Activated CD4-positive, alpha-beta T cell treated with anti-CD3 and anti-CD28 coated beads, Interleukin-2, amount 10 ng/mL, durations not matched to agents 7 days and 5 days (primary cell): ENCODE data around the gene KRT71. TPM values are rescaled to one million over a fixed set of nuclear protein-coding genes. Genes with fewer than 3 reads are reported as not detected.

Experiments
- CTCF ChIA-PET: fragments of 350-600 bp; sonication (Branson Sonifier 250); formaldehyde crosslinking; loops from one replicate; lab custom pipeline; 2021; ENCODE audit warnings: antibody characterized with exemption; lab: Charles Lee
- POLR2A ChIA-PET: fragments of 350-600 bp; sonication (Branson Sonifier 250); formaldehyde crosslinking; loops from one replicate; lab custom pipeline; 2021; ENCODE audit warnings: antibody characterized with exemption; lab: Charles Lee
- DNase-seq: peaks from one replicate; pipeline ENCODE4 v3.0.0-alpha.2; 2020
- H3K27ac Mint-ChIP-seq: one replicate; pipeline ENCODE4 v1.8.0; 2021; ENCODE audit warnings: mild to moderate bottlenecking, moderate library complexity, mixed read lengths
- H3K27me3 Mint-ChIP-seq: one replicate; pipeline ENCODE4 v1.8.0; 2021; ENCODE audit warnings: mixed read lengths
- H3K36me3 Mint-ChIP-seq: one replicate; pipeline ENCODE4 v1.8.0; 2021; ENCODE audit warnings: low read depth, mixed read lengths
- H3K4me1 Mint-ChIP-seq: one replicate; pipeline ENCODE4 v1.8.0; 2021; ENCODE audit warnings: mixed read lengths
- H3K4me3 Mint-ChIP-seq: one replicate; pipeline ENCODE4 v1.8.0; 2021; ENCODE audit warnings: mild to moderate bottlenecking, moderate library complexity, mixed read lengths
- H3K9me3 Mint-ChIP-seq: one replicate; pipeline ENCODE4 v1.8.0; 2021; ENCODE audit warnings: mixed read lengths
- total RNA-seq, 2 experiments: library from RNA; stranded (reverse); gene quantifications; one replicate each; pipeline ENCODE4 v1.2.3, GENCODE V29; 2021

The KRT71 gene
- total RNA-seq, 2 experiments from 2014 or later, result not detected

DNA sequence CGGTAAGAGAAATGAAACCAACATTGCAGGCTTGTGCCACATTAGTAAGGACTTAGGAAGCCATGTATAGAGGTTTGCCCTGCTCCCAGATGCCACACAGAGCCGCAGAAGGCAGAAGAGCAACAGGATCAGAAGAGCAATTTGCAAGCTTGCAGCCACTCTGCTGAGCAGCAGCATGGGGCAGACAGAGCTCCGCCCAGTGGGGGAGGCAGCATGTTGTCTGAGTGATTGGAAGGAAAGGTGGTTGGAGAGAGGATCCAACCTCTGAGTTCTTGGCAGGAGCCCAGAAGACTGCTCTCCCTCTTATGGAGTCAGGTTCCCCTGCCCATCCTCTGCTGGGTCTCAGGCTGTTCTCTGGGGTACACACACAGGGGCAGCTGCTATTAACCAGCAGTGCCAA lies 57.6 kb downstream of the KRT71 start:
- H3K4me3 Mint-ChIP-seq, result no peak overlapping the region
- H3K27me3 Mint-ChIP-seq, result peaks cover 24% of the 10 kb centered on the region
- ChIA-PET CTCF (no interaction called here), POLR2A (no interaction called here)
- H3K9me3 Mint-ChIP-seq, result no peaks in the 10 kb centered on the region
- no peak overlapping the region for H3K27ac Mint-ChIP-seq
- no peak for DNase-seq
- H3K4me1 Mint-ChIP-seq, result no peaks in the 10 kb centered on the region
- no peaks in the 10 kb centered on the region for H3K36me3 Mint-ChIP-seq

DNA sequence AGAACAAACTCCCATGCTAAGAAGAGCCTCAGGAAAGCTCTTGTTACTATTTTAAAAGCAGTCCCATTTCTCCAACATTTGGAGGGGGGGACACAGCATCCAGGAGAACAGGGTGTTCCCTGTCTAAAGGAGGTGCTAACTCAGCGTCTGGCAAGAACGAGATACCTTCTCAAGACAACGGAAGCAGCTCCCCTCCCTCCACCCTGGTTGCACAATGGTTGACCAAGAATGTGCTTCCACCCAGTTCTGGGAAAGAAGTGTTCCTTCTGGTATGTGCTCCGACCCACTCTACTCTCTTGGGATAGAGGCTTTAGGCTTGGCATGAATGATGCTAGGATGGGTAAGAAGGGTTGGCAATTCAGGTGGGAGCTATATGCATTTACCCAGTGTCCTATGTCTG lies 58.4 kb downstream of the KRT71 start:
- no peaks in the 10 kb centered on the region for H3K4me1 Mint-ChIP-seq
- no peaks in the 10 kb centered on the region for H3K36me3 Mint-ChIP-seq
- ChIA-PET POLR2A (no interaction called here), CTCF (interaction anchor here (0.6 kb wide), 1 partner anchor 395 kb away, joined by 3 read pairs; no protein-coding TSS in a partner anchor)
- H3K27me3 Mint-ChIP-seq, result peaks cover 25% of the 10 kb centered on the region
- no peak overlapping the region for H3K27ac Mint-ChIP-seq
- H3K4me3 Mint-ChIP-seq, result no peak overlapping the region
- no peaks in the 10 kb centered on the region for H3K9me3 Mint-ChIP-seq
- no peak for DNase-seq

DNA sequence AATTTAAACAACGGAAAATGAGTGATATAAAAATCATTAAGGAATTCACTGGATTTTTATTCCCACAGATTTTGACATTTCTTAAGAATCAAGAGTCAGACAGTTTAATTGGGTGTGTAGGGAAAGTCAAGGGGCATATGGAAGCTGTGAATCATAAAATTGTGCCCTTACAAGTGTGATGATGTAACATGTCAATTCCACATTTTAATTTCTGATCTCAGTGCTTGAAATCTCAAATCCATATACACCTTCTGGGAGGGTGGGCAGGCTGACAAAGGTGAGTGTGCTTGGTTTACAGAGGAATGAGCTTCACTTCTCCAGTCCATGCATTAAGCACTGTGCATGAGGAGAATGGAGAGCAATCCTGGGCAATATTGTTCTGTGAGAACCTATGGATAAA lies 58.8 kb downstream of the KRT71 start:
- POLR2A ChIA-PET, result no interaction called here
- Mint-ChIP-seq H3K36me3 (no peaks in the 10 kb centered on the region), H3K4me1 (no peaks in the 10 kb centered on the region), H3K27me3 (peaks cover 25% of the 10 kb centered on the region), H3K4me3 (no peak overlapping the region), H3K9me3 (no peaks in the 10 kb centered on the region), H3K27ac (no peak overlapping the region)
- no peak for DNase-seq
- CTCF ChIA-PET, result interaction anchor here (0.6 kb wide), 1 partner anchor 42 kb away, joined by 3 read pairs; no protein-coding TSS in a partner anchor

Other genes starting within 250 kb of the KRT71 start
- gene KRT83, start 231.7 kb downstream of the KRT71 start, total RNA-seq, result not detected
- gene KRT85, start 185.7 kb downstream of the KRT71 start, total RNA-seq, result not detected
- gene KRT84, start 167.5 kb downstream of the KRT71 start, total RNA-seq, result not detected
- gene KRT82, start 146.8 kb downstream of the KRT71 start, total RNA-seq, result not detected
- gene KRT75, start 118.8 kb downstream of the KRT71 start, total RNA-seq, result not detected
- not detected for gene KRT6B, start 101.0 kb downstream of the KRT71 start, total RNA-seq
- gene KRT6C, start 79.3 kb downstream of the KRT71 start, total RNA-seq, result not detected
- gene KRT6A, start 59.9 kb downstream of the KRT71 start, total RNA-seq, result not detected
- gene KRT5, start 32.8 kb downstream of the KRT71 start, total RNA-seq, result not detected
- gene KRT74, start 20.7 kb upstream of the KRT71 start, total RNA-seq, result under 1 TPM; 0.15 TPM
- gene KRT72, start 48.3 kb upstream of the KRT71 start, total RNA-seq, result 10 to 100 TPM; 12.3 to 13.0 TPM
- 1 to 10 TPM; 8.2 to 8.6 TPM for gene KRT73, start 65.4 kb upstream of the KRT71 start, total RNA-seq
- under 1 TPM; 0.10 TPM for gene KRT2, start 99.1 kb upstream of the KRT71 start, total RNA-seq
- under 1 TPM; 0.33 to 0.60 TPM for gene KRT1, start 127.3 kb upstream of the KRT71 start, total RNA-seq
- not detected for gene KRT77, start 150.4 kb upstream of the KRT71 start, total RNA-seq
- gene KRT76, start 224.2 kb upstream of the KRT71 start, total RNA-seq, result not detected
- not detected for gene KRT3, start 243.0 kb upstream of the KRT71 start, total RNA-seq